ENCODE measurements around the gene LTBR. TPM values are rescaled to one million over a fixed set of nuclear protein-coding genes. Genes with fewer than 3 reads are reported as not detected.

The LTBR gene
- total RNA-seq (1 to 10 TPM in 2 of 5 donors, under 1 TPM in 2, not detected in 1; 0.56 to 1.6 (median 1.2) TPM), total RNA-seq (0.16 to 15.9 (median 0.46) reads per million in 29 experiments)
- total RNA-seq (2013), result 0.50 TPM

- H3K27me3 Mint-ChIP-seq, result peaks cover 16 to 32% of the 10 kb centered on the region in 2 donors
- WGBS (ENCODE audit: insufficient coverage), result 33% methylated on average over 55 of the region's 62 CpGs
- POLR2A ChIA-PET, result interaction anchor here in 1 of 2 donors (0.6 kb wide), 1 partner anchor 9 kb away, joined by 3 read pairs; no protein-coding TSS in a partner anchor
These were observed at the start of gene LTBR for GRCh38 chr12:6383572-6384498. LTBR (plus strand) TSS chr12:6384162; CDS start chr12:6384359, 197 bp downstream.

DNA sequence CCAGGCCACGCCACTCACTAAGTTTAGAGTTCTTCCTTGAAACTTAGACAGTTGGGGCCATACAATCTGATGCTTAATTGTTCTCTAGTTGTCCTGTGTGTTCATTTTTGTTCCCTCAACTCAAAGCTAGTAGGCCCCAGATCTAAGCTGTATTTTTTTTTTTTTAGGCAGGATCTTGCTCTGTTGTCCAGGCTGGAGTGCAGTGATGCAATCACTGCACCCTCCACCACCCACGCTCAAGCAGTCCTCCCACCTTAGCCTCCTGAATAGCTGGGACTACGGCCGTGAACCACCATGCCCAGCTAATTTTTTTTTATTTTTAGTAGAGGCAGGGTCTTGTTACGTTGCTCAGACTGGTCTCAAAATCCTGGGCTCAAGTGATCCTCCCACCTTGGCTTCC is 49.6 kb upstream of the LTBR start:
- H3K27me3 ChIP-seq (replicated peaks in 1 of 2; ENCODE audit: control insufficient read depth in 2 of 2, extremely low read depth in 1 of 2, insufficient read depth in 2 of 2, low read length in 1 of 2), result no peaks in the 10 kb centered on the region
- H3K36me3 Mint-ChIP-seq, result peaks cover 29% of the 10 kb centered on the region

More at GRCh38 chr12:6383572-6384498, at the start of gene LTBR:
- Histone ChIP-seq H3K27ac (ENCODE audit: low read length) (no peak within 1 kb of the TSS), H3K4me3 (ENCODE audit: control insufficient read depth in 1 of 2, extremely low read depth in 1 of 2, low read length in 1 of 2) (peak within 1 kb of the TSS; percentile 12 to 33), H3K9me3 (no peaks in the 10 kb centered on the region), H3K4me1 (ENCODE audit: control insufficient read depth in 1 of 2, extremely low read depth in 1 of 2, insufficient read depth in 2 of 2, low read length in 2 of 2) (peaks cover 0 to 12% of the 10 kb centered on the region in 2 experiments), H3K27me3 (replicated peaks in 1 of 2; ENCODE audit: control insufficient read depth in 2 of 2, extremely low read depth in 1 of 2, insufficient read depth in 2 of 2, low read length in 1 of 2) (peaks cover 0 to 49% of the 10 kb centered on the region in 2 experiments), H3K36me3 (ENCODE audit: control insufficient read depth in 2 of 2, extremely low read depth in 1 of 2, insufficient read depth in 1 of 2, low read length in 1 of 2) (no peaks in the 10 kb centered on the region)
- peaks cover 3 to 7% (median 5%) of the 10 kb centered on the region in 3 donors for H3K4me1 Mint-ChIP-seq
- ATAC-seq (replicated peaks in 1 of 4), result peak in 3 of 4 experiments; percentile 32 to 38 (median 38)
- H3K36me3 Mint-ChIP-seq, result no peaks in the 10 kb centered on the region
- peak within 1 kb of the TSS in 1 of 3 donors; percentile 57 for H3K4me3 Mint-ChIP-seq
- peak in 4 of 35 experiments; percentile 7 to 47 (median 20) for DNase-seq
- CTCF ChIA-PET, result no interaction called here
- no peaks in the 10 kb centered on the region for H3K9me3 Mint-ChIP-seq
- no peak within 1 kb of the TSS for H3K27ac Mint-ChIP-seq

GRCh38 chr12:6334940-6335450 is 49.0 kb upstream of the LTBR start:
- Histone ChIP-seq H3K4me3 (ENCODE audit: control insufficient read depth in 1 of 2, extremely low read depth in 1 of 2, low read length in 1 of 2) (peak overlapping the region; percentile 10 to 99), H3K36me3 (ENCODE audit: control insufficient read depth in 2 of 2, extremely low read depth in 1 of 2, insufficient read depth in 1 of 2, low read length in 1 of 2) (peaks cover 3 to 59% of the 10 kb centered on the region in 2 donors), H3K27ac (ENCODE audit: low read length) (peak overlapping the region; percentile 88), H3K9me3 (no peaks in the 10 kb centered on the region), H3K27me3 (replicated peaks in 1 of 2; ENCODE audit: control insufficient read depth in 2 of 2, extremely low read depth in 1 of 2, insufficient read depth in 2 of 2, low read length in 1 of 2) (no peaks in the 10 kb centered on the region), H3K4me1 (ENCODE audit: control insufficient read depth in 1 of 2, extremely low read depth in 1 of 2, insufficient read depth in 2 of 2, low read length in 2 of 2) (peaks cover 58 to 84% of the 10 kb centered on the region in 2 experiments)
- H3K27ac Mint-ChIP-seq, result no peak overlapping the region
- ATAC-seq (replicated peaks in 1 of 4) (no peak), DNase-seq (no peak)
- no peaks in the 10 kb centered on the region for H3K9me3 Mint-ChIP-seq
- peaks cover 11 to 31% (median 26%) of the 10 kb centered on the region in 3 donors for H3K4me1 Mint-ChIP-seq
- peaks cover 29% of the 10 kb centered on the region for H3K36me3 Mint-ChIP-seq
- POLR2A ChIA-PET, result interaction anchor here (0.5 to 0.6 kb wide), 4 partner anchors 13 to 346 kb away, joined by 3 to 5 read pairs (median 4); no protein-coding TSS in a partner anchor
- no peaks in the 10 kb centered on the region for H3K27me3 Mint-ChIP-seq
- no peak overlapping the region for H3K4me3 Mint-ChIP-seq
- 87% methylated on average over 8 of the region's 13 CpGs for WGBS (ENCODE audit: insufficient coverage)
- CTCF ChIA-PET, result interaction anchor here (0.6 to 5.6 kb wide), 26 partner anchors 9 to 1487 kb away, joined by 3 to 74 read pairs (median 4); partner anchors contain the start of genes TAPBPL (in 1 of the 2), USP5 (in 1 of the 2) and VAMP1 (in 1 of the 2)

More for the DNA sequence above, 49.6 kb upstream of the LTBR start:
- Histone ChIP-seq H3K4me1 (ENCODE audit: control insufficient read depth in 1 of 2, extremely low read depth in 1 of 2, insufficient read depth in 2 of 2, low read length in 2 of 2) (peaks cover 57 to 86% of the 10 kb centered on the region in 2 experiments), H3K4me3 (ENCODE audit: control insufficient read depth in 1 of 2, extremely low read depth in 1 of 2, low read length in 1 of 2) (no peak overlapping the region), H3K36me3 (ENCODE audit: control insufficient read depth in 2 of 2, extremely low read depth in 1 of 2, insufficient read depth in 1 of 2, low read length in 1 of 2) (peaks cover 3 to 64% of the 10 kb centered on the region in 2 donors), H3K27ac (ENCODE audit: low read length) (peak overlapping the region; percentile 88), H3K9me3 (no peaks in the 10 kb centered on the region)
- DNase-seq (no peak), ATAC-seq (replicated peaks in 1 of 4) (no peak)
- Mint-ChIP-seq H3K9me3 (no peaks in the 10 kb centered on the region), H3K4me1 (peaks cover 11 to 31% (median 26%) of the 10 kb centered on the region in 3 donors), H3K27me3 (no peaks in the 10 kb centered on the region), H3K4me3 (peak overlapping the region in 1 of 3 donors; percentile 24), H3K27ac (no peak overlapping the region)
- ChIA-PET CTCF (interaction anchor here (0.6 to 5.6 kb wide), 12 partner anchors 9 to 203 kb away, joined by 3 to 74 read pairs (median 4); no protein-coding TSS in a partner anchor), POLR2A (interaction anchor here (0.6 kb wide), 2 partner anchors 10 to 24 kb away, joined by 3 read pairs; no protein-coding TSS in a partner anchor)
- WGBS (ENCODE audit: insufficient coverage), result no CpG with 5 or more reads among the region's 5 CpGs

DNA sequence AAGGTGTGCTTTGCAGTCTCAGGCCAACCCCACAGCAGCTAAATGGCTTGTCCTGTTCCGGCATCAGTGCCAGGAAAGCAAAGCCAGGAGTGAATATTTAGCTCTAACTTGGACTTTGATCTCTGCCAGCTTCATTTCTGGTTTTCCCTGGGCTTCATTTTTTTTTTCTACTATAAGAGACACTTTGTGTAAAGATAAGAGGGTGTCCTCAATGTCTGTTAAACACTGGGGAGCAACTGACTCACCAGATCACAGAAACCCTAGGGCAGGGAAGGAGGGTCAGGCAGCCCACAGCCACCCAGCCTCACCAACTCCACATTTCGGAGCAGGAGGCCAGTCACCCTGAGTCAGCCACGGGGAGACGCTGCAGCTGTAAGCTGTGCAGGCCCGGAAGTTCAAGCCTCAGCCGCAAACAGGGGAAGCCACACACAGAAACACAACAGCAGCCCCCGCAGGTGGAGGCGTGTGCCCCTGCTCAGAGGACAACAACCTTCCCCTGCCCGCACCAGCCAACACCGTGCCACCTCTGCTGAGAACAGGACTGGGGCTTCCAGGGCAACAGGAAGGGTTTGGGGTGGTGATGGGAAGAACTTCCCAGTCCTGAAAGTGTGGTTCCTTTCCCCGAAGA is 48.4 kb upstream of the LTBR start:
- Histone ChIP-seq H3K4me1 (ENCODE audit: control insufficient read depth in 1 of 2, extremely low read depth in 1 of 2, insufficient read depth in 2 of 2, low read length in 2 of 2) (peaks cover 58 to 79% of the 10 kb centered on the region in 2 experiments), H3K36me3 (ENCODE audit: control insufficient read depth in 2 of 2, extremely low read depth in 1 of 2, insufficient read depth in 1 of 2, low read length in 1 of 2) (peaks cover under 1 to 54% of the 10 kb centered on the region in 2 donors), H3K9me3 (no peaks in the 10 kb centered on the region), H3K4me3 (ENCODE audit: control insufficient read depth in 1 of 2, extremely low read depth in 1 of 2, low read length in 1 of 2) (peak overlapping the region; percentile 94 to 99), H3K27ac (ENCODE audit: low read length) (peak overlapping the region; percentile 88), H3K27me3 (replicated peaks in 1 of 2; ENCODE audit: control insufficient read depth in 2 of 2, extremely low read depth in 1 of 2, insufficient read depth in 2 of 2, low read length in 1 of 2) (no peaks in the 10 kb centered on the region)
- ChIA-PET CTCF (interaction anchor here (0.6 to 5.6 kb wide), 25 partner anchors 8 to 1488 kb away, joined by 3 to 74 read pairs (median 5); partner anchors contain the start of genes TAPBPL (in 1 of the 2), USP5 (in 1 of the 2) and VAMP1 (in 1 of the 2)), POLR2A (interaction anchor here (0.5 to 1.3 kb wide), 4 partner anchors 13 to 347 kb away, joined by 3 to 5 read pairs (median 4); no protein-coding TSS in a partner anchor)
- DNase-seq (peak; percentile 73 to 90 (median 83)), ATAC-seq (replicated peaks in 1 of 4) (peak; percentile 72 to 80 (median 76))
- Mint-ChIP-seq H3K4me1 (peaks cover 8 to 31% (median 26%) of the 10 kb centered on the region in 3 donors), H3K27me3 (no peaks in the 10 kb centered on the region), H3K9me3 (no peaks in the 10 kb centered on the region), H3K4me3 (no peak overlapping the region), H3K27ac (no peak overlapping the region), H3K36me3 (peaks cover 29% of the 10 kb centered on the region)
- 7% methylated on average over 3 of the region's 11 CpGs for WGBS (ENCODE audit: insufficient coverage)

DNA sequence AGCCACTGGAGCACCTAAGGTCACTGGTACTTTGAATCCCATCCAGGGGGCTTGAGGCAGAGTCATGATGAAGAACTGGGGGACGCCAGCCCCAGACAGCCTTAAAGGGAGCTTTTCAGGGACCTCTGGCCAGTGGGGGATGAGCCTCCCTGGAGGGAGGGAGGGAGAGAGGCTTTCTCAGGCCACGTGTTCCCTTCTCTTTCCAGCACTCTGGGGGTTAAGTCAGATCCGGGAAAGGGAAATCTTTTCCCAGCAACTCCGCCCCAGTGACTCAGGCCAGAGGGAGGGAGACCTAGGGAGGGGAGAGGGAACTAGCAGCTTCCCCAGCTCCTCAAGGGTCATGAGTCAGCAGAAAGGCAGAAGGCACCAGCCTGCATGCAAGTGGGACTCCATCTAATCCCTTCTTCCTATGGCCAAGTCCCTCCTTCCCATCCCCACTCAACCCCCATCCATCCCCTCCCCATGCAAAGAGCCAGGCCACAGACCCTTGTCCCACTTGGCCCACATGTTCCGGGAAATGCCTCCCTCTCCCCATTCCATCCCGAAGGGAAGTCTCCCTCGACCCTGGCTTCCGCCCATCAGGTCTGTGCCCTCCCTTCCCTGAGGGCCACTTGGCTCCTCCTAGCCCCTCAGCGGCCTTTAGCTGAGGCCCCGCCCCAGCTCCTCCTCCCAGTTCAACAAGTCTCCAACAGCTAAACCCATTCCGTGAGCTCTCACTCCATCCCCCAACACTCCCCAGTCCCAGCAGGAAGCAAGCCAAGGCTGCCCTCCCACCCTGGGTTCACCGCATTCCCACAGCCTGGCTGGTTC is 47.7 kb upstream of the LTBR start:
- Mint-ChIP-seq H3K36me3 (peaks cover 22% of the 10 kb centered on the region), H3K27me3 (no peaks in the 10 kb centered on the region), H3K9me3 (no peaks in the 10 kb centered on the region), H3K4me1 (peaks cover 3 to 29% (median 24%) of the 10 kb centered on the region in 3 donors), H3K4me3 (no peak overlapping the region), H3K27ac (no peak overlapping the region)
- H3K27me3 ChIP-seq (replicated peaks in 1 of 2; ENCODE audit: control insufficient read depth in 2 of 2, extremely low read depth in 1 of 2, insufficient read depth in 2 of 2, low read length in 1 of 2), result no peaks in the 10 kb centered on the region
- ChIA-PET CTCF (interaction anchor here (0.5 to 5.6 kb wide), 17 partner anchors 9 to 202 kb away, joined by 3 to 74 read pairs (median 5); partner anchors contain the start of genes GAPDH (in 1 of the 2) and TAPBPL (in 1 of the 2)), POLR2A (interaction anchor here (0.5 to 1.6 kb wide), 3 partner anchors 27 to 134 kb away, joined by 3 to 5 read pairs (median 4); partner anchors contain the start of gene VAMP1 (in 1 of the 2))
- peak overlapping the region; percentile 88 for H3K27ac ChIP-seq (ENCODE audit: low read length)
- peak; percentile 18 to 23 (median 20) for ATAC-seq (replicated peaks in 1 of 4)
- peak overlapping the region; percentile 94 to 99 for H3K4me3 ChIP-seq (ENCODE audit: control insufficient read depth in 1 of 2, extremely low read depth in 1 of 2, low read length in 1 of 2)
- peaks cover 0 to 47% of the 10 kb centered on the region in 2 donors for H3K36me3 ChIP-seq (ENCODE audit: control insufficient read depth in 2 of 2, extremely low read depth in 1 of 2, insufficient read depth in 1 of 2, low read length in 1 of 2)
- 0% methylated on average over 9 of the region's 12 CpGs for WGBS (ENCODE audit: insufficient coverage)
- no peaks in the 10 kb centered on the region for H3K9me3 ChIP-seq
- DNase-seq, result peak in 28 of 35 experiments; percentile 10 to 66 (median 38)
- H3K4me1 ChIP-seq (ENCODE audit: control insufficient read depth in 1 of 2, extremely low read depth in 1 of 2, insufficient read depth in 2 of 2, low read length in 2 of 2), result peaks cover 58 to 77% of the 10 kb centered on the region in 2 experiments
